Measurements from ENCODE around the gene PGP. TPM values are rescaled to one million over a fixed set of nuclear protein-coding genes. Genes with fewer than 3 reads are reported as not detected.
"Not testable (repeated sequence)": the region's sequence is repeated elsewhere in the genome, so short reads cannot be mapped to it uniquely, and the experiment has no call there.

PGP gene
- polyA plus RNA-seq, 6 donors from 2014 or later, result 5.7 to 11.0 (median 9.5) TPM

- ATAC-seq (ENCODE audit: low read depth in 2 of 2) (no peak), DNase-seq (no peak)
- H3K36me3 Mint-ChIP-seq, result no peaks in the 10 kb centered on the region
- no peak overlapping the region for H3K27ac Mint-ChIP-seq
- H3K9me3 Mint-ChIP-seq, result no peaks in the 10 kb centered on the region
- no peaks in the 10 kb centered on the region for H3K27me3 Mint-ChIP-seq
- H3K4me1 Mint-ChIP-seq, result no peaks in the 10 kb centered on the region
- no peak overlapping the region for H3K4me3 Mint-ChIP-seq
Observed at GRCh38 chr16:2244301-2244700, 29.7 kb upstream of the PGP start.

GRCh38 chr16:2243781-2244180 lies 29.1 kb upstream of the PGP start:
- Mint-ChIP-seq H3K4me1 (no peaks in the 10 kb centered on the region), H3K9me3 (no peaks in the 10 kb centered on the region), H3K27me3 (no peaks in the 10 kb centered on the region), H3K4me3 (no peak overlapping the region), H3K36me3 (no peaks in the 10 kb centered on the region), H3K27ac (no peak overlapping the region)
- no peak for ATAC-seq (ENCODE audit: low read depth in 2 of 2)
- no peak for DNase-seq

GRCh38 chr16:2243031-2243528 lies 28.4 kb upstream of the PGP start:
- no peaks in the 10 kb centered on the region for H3K4me1 Mint-ChIP-seq
- no peaks in the 10 kb centered on the region for H3K9me3 Mint-ChIP-seq
- no peak overlapping the region for H3K4me3 Mint-ChIP-seq
- no peak for ATAC-seq (ENCODE audit: low read depth in 2 of 2)
- no peak for DNase-seq
- H3K36me3 Mint-ChIP-seq, result no peaks in the 10 kb centered on the region
- no peak overlapping the region for H3K27ac Mint-ChIP-seq
- no peaks in the 10 kb centered on the region for H3K27me3 Mint-ChIP-seq

GRCh38 chr16:2242598-2242997 lies 28.0 kb upstream of the PGP start:
- H3K4me1 Mint-ChIP-seq, result no peaks in the 10 kb centered on the region
- no peak for ATAC-seq (ENCODE audit: low read depth in 2 of 2)
- no peaks in the 10 kb centered on the region for H3K36me3 Mint-ChIP-seq
- no peak overlapping the region for H3K4me3 Mint-ChIP-seq
- DNase-seq, result no peak
- H3K27ac Mint-ChIP-seq, result no peak overlapping the region
- H3K9me3 Mint-ChIP-seq, result no peaks in the 10 kb centered on the region
- H3K27me3 Mint-ChIP-seq, result no peaks in the 10 kb centered on the region

- not testable (repeated sequence) for H3K4me1 Mint-ChIP-seq; H3K27me3 Mint-ChIP-seq; DNase-seq; H3K27ac Mint-ChIP-seq; H3K4me3 Mint-ChIP-seq; ATAC-seq (ENCODE audit: low read depth in 2 of 2); H3K36me3 Mint-ChIP-seq; H3K9me3 Mint-ChIP-seq
Observed at GRCh38 chr16:2240331-2240730, 25.7 kb upstream of the PGP start.

- DNase-seq (no peak), ATAC-seq (ENCODE audit: low read depth in 2 of 2) (no peak)
- Mint-ChIP-seq H3K4me1 (no peaks in the 10 kb centered on the region), H3K27ac (no peak overlapping the region), H3K4me3 (no peak overlapping the region), H3K9me3 (no peaks in the 10 kb centered on the region), H3K27me3 (peaks cover 0 to 17% (median 0%) of the 10 kb centered on the region in 3 donors), H3K36me3 (no peaks in the 10 kb centered on the region)
Observed at GRCh38 chr16:2238838-2239675, 24.4 kb upstream of the PGP start.

- Mint-ChIP-seq H3K9me3 (no peaks in the 10 kb centered on the region), H3K36me3 (no peaks in the 10 kb centered on the region), H3K27ac (no peak overlapping the region), H3K4me1 (no peaks in the 10 kb centered on the region), H3K27me3 (peaks cover 0 to 17% (median 0%) of the 10 kb centered on the region in 3 donors), H3K4me3 (no peak overlapping the region)
- ATAC-seq (ENCODE audit: low read depth in 2 of 2), result no peak
- DNase-seq, result no peak
Observed at GRCh38 chr16:2238150-2238837, 23.7 kb upstream of the PGP start.

- Mint-ChIP-seq H3K4me3 (no peak overlapping the region), H3K27ac (no peak overlapping the region), H3K36me3 (no peaks in the 10 kb centered on the region), H3K27me3 (peaks cover 0 to 17% (median 0%) of the 10 kb centered on the region in 3 donors), H3K9me3 (no peaks in the 10 kb centered on the region), H3K4me1 (no peaks in the 10 kb centered on the region)
- ATAC-seq (ENCODE audit: low read depth in 2 of 2) (no peak), DNase-seq (no peak)
Observed at GRCh38 chr16:2237493-2238149, 23.0 kb upstream of the PGP start.

- Mint-ChIP-seq H3K36me3 (no peaks in the 10 kb centered on the region), H3K27me3 (peaks cover 0 to 17% (median 0%) of the 10 kb centered on the region in 3 donors), H3K9me3 (no peaks in the 10 kb centered on the region), H3K27ac (no peak overlapping the region), H3K4me3 (no peak overlapping the region), H3K4me1 (no peaks in the 10 kb centered on the region)
- ATAC-seq (ENCODE audit: low read depth in 2 of 2), result no peak
- no peak for DNase-seq
Observed at GRCh38 chr16:2237102-2237482, 22.5 kb upstream of the PGP start.

- H3K9me3 Mint-ChIP-seq, result no peaks in the 10 kb centered on the region
- peak within 1 kb of the TSS in 1 of 6 donors; percentile 47 for H3K27ac Mint-ChIP-seq
- peak within 1 kb of the TSS in 3 of 8 donors; percentile 20 to 63 (median 47) for H3K4me3 Mint-ChIP-seq
- no peak for DNase-seq
- H3K4me1 Mint-ChIP-seq, result no peaks in the 10 kb centered on the region
- no peak for ATAC-seq (ENCODE audit: low read depth in 2 of 2)
- H3K27me3 Mint-ChIP-seq, result peaks cover 0 to 17% (median 0%) of the 10 kb centered on the region in 3 donors
- no peaks in the 10 kb centered on the region for H3K36me3 Mint-ChIP-seq
Observed at GRCh38 chr16:2236337-2237101, 21.9 kb upstream of the PGP start, which contains the start of gene DNASE1L2. DNASE1L2 (plus strand) TSS chr16:2236444; CDS start chr16:2236817, 373 bp downstream.

GRCh38 chr16:2235695-2236336 lies 21.2 kb upstream of the PGP start:
- Mint-ChIP-seq H3K9me3 (no peaks in the 10 kb centered on the region), H3K36me3 (no peaks in the 10 kb centered on the region), H3K27me3 (peaks cover 0 to 17% (median 0%) of the 10 kb centered on the region in 3 donors), H3K4me1 (no peaks in the 10 kb centered on the region), H3K4me3 (no peak overlapping the region), H3K27ac (no peak overlapping the region)
- DNase-seq, result no peak
- no peak for ATAC-seq (ENCODE audit: low read depth in 2 of 2)

- no peaks in the 10 kb centered on the region for H3K4me1 Mint-ChIP-seq
- peaks cover 0 to under 1% of the 10 kb centered on the region in 2 donors for H3K36me3 Mint-ChIP-seq
- no peak overlapping the region for H3K27ac Mint-ChIP-seq
- peak overlapping the region in 3 of 8 donors; percentile 20 to 63 (median 47) for H3K4me3 Mint-ChIP-seq
- ATAC-seq (ENCODE audit: low read depth in 2 of 2) (no peak), DNase-seq (no peak)
- H3K9me3 Mint-ChIP-seq, result no peaks in the 10 kb centered on the region
- H3K27me3 Mint-ChIP-seq, result peaks cover 0 to 17% (median 0%) of the 10 kb centered on the region in 3 donors
Observed at GRCh38 chr16:2235234-2235651, 20.6 kb upstream of the PGP start.

GRCh38 chr16:2234813-2235170 lies 20.2 kb upstream of the PGP start:
- H3K4me3 Mint-ChIP-seq, result no peak overlapping the region
- no peak overlapping the region for H3K27ac Mint-ChIP-seq
- no peak for DNase-seq
- H3K27me3 Mint-ChIP-seq, result peaks cover 0 to 17% (median 0%) of the 10 kb centered on the region in 3 donors
- peaks cover 0 to 5% of the 10 kb centered on the region in 2 donors for H3K36me3 Mint-ChIP-seq
- no peak for ATAC-seq (ENCODE audit: low read depth in 2 of 2)
- H3K9me3 Mint-ChIP-seq, result no peaks in the 10 kb centered on the region
- no peaks in the 10 kb centered on the region for H3K4me1 Mint-ChIP-seq

Data from naive B cell (primary cell).